Loucy (cell line): ENCODE data around the gene SLC38A3.

Experiments
- EZH2phosphoT487 ChIP-seq: fragments of 200-600 bp; IDR thresholded peaks from 2 replicates; pipeline ENCODE4 v1.6.1; 2018; ENCODE audit warnings: antibody characterized with exemption, mild to moderate bottlenecking, moderate library complexity, borderline replicate concordance
- TF ChIP-seq, protein P1 (sequence below): fragments of 200-600 bp; sonication (generic); conservative IDR thresholded peaks from 2 replicates; pipeline ENCODE4 v1.5.1; 2014; ENCODE audit warnings: mild to moderate bottlenecking, antibody characterized with exemption, low read length

DNA sequence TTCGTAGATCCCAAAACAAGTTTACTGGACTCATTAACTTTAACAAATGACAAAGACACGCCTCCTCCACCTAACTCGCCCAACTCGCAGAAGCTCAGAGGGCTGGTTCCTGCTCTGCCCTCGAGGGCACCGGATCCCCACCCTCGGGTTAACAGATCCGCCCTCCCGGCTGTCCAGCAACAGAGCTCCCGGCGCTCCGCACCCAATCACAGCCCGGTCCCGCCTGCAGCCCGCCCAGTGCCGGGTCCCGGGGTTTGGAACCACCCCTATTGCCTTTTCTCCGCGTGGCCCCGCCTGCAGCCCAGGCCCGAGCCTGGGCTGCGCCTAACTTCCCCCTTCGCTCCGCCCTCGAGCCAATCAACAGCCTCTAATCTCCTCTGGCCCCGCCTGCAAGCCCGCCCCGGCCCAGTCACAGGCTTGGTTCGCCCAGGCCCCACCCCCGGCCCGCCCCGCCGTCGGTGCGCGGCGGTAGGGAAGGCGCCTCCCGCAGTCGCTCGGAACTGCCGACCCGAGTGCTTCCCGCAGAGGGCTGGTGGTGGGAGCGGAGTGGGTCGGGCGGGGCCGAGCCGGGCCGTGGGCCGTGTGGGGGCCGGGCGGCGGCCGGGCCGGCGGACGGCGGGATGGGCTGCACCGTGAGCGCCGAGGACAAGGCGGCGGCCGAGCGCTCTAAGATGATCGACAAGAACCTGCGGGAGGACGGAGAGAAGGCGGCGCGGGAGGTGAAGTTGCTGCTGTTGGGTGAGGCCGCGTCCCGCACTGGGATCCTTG, 30.8 kb downstream of the SLC38A3 start, which contains the start of gene GNAI2:
- TF ChIP-seq EZH2phosphoT487: no peak
- TF ChIP-seq, protein P1, sequence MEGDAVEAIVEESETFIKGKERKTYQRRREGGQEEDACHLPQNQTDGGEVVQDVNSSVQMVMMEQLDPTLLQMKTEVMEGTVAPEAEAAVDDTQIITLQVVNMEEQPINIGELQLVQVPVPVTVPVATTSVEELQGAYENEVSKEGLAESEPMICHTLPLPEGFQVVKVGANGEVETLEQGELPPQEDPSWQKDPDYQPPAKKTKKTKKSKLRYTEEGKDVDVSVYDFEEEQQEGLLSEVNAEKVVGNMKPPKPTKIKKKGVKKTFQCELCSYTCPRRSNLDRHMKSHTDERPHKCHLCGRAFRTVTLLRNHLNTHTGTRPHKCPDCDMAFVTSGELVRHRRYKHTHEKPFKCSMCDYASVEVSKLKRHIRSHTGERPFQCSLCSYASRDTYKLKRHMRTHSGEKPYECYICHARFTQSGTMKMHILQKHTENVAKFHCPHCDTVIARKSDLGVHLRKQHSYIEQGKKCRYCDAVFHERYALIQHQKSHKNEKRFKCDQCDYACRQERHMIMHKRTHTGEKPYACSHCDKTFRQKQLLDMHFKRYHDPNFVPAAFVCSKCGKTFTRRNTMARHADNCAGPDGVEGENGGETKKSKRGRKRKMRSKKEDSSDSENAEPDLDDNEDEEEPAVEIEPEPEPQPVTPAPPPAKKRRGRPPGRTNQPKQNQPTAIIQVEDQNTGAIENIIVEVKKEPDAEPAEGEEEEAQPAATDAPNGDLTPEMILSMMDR: no peak
